ENCODE measurements around the gene ADAMTSL3. TPM values are rescaled to one million over a fixed set of nuclear protein-coding genes. Genes with fewer than 3 reads are reported as not detected.
"Not testable (repeated sequence)": the region's sequence is repeated elsewhere in the genome, so short reads cannot be mapped to it uniquely, and the experiment has no call there.

The ADAMTSL3 gene
- total RNA-seq, 1 donor from 2014 or later = 43.3 TPM

DNA sequence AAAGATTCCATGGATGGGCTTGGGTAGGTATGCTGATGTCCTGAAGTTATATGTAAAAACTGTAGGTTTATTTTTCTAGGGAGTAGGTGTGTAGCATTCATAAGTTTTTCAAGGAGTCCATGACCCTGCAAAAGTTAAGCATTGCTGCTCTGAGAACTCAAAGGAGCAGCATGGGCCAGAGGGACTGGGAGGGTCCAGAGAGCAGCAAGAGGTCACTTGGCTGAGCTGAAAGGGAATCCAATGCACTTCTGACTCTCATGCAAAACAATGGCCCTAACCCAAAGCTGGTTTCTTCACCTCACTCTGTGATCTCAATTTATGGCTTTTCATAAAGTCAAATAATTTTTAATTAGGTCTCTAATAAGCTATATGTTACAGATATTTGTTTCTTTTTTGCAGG, 383.4 kb downstream of the ADAMTSL3 start:
- Histone ChIP-seq H3K4me3 (ENCODE audit: low read length in 3 of 3) (no peak overlapping the region), H3K27ac (ENCODE audit: low read depth, low read length) (no peak overlapping the region), H3K9ac (ENCODE audit: low read depth in 1 of 3, low read length in 3 of 3) (no peak overlapping the region), H3K4me1 (ENCODE audit: control insufficient read depth in 3 of 3, insufficient read depth in 3 of 3, low read length in 3 of 3) (no peaks in the 10 kb centered on the region), H3K36me3 (ENCODE audit: control insufficient read depth in 3 of 3, insufficient read depth in 3 of 3, low read length in 3 of 3) (peaks cover 0 to 1% (median 0%) of the 10 kb centered on the region in 3 donors), H3K9me3 (ENCODE audit: control insufficient read depth in 3 of 3, low read length in 3 of 3) (no peaks in the 10 kb centered on the region), H3K27me3 (ENCODE audit: control insufficient read depth in 3 of 3, insufficient read depth in 3 of 3, low read length in 3 of 3) (no peaks in the 10 kb centered on the region)

DNA sequence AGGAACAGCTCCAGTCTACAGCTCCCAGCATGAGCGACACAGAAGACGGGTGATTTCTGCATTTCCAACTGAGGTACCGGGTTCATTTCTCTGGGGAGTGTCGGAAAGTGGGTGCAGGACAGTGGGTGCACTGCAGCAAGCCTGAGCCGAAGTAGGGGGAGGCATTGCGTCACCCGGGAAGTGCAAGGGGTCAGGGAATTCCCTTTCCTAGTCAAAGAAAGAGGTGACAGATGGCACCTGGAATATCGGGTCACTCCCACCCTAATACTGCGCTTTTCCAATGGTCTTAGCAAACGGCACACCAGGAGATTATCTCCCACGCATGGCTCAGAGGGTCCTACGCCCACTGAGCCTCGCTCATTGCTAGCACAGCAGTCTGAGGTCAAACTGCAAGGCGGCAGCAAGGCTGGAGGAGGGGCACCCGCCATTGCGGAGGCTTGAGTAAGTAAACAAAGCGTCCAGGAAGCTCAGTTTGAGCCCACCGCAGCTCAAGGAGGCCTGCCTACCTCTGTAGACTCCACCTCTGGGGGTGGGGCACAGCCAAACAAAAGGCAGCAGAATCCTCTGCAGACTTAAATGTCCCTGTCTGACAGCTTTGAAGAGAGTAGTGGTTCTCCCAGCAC, 388.6 kb downstream of the ADAMTSL3 start:
- not testable (repeated sequence) for H3K9me3 ChIP-seq (ENCODE audit: control insufficient read depth in 3 of 3, low read length in 3 of 3); H3K36me3 ChIP-seq (ENCODE audit: control insufficient read depth in 3 of 3, insufficient read depth in 3 of 3, low read length in 3 of 3); H3K4me1 ChIP-seq (ENCODE audit: control insufficient read depth in 3 of 3, insufficient read depth in 3 of 3, low read length in 3 of 3); H3K27ac ChIP-seq (ENCODE audit: low read depth, low read length); H3K27me3 ChIP-seq (ENCODE audit: control insufficient read depth in 3 of 3, insufficient read depth in 3 of 3, low read length in 3 of 3); H3K9ac ChIP-seq (ENCODE audit: low read depth in 1 of 3, low read length in 3 of 3); H3K4me3 ChIP-seq (ENCODE audit: low read length in 3 of 3)

DNA sequence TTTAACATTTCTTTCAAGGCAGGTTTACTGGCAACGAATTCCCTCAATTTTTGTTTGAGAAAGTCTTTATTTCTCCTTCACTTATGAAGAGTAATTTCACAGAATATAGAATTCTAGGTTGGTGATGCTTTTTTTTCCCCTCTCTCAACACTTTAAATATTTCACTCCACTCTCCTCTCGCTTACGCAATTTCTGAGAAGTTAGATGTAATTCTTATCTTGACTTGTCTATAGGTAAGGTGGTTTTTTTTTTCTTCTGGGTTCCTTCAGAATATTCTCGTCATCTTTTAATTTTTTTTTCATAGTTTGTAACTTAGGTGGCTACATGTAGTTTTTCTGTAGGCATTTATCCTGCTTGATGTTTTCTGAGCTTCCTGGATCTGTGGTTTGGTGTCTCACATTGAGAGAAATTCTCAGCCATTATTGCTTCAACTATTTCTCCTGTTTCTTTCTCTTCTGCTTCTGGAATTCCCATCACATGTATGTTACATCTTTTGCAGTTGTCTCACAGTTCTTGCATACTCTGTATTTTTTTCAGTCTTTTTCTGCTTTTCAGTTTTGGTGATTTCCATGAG, 392.2 kb downstream of the ADAMTSL3 start:
- Histone ChIP-seq H3K4me1 (ENCODE audit: control insufficient read depth in 3 of 3, insufficient read depth in 3 of 3, low read length in 3 of 3) (no peaks in the 10 kb centered on the region), H3K9ac (ENCODE audit: low read depth in 1 of 3, low read length in 3 of 3) (no peak overlapping the region), H3K27ac (ENCODE audit: low read depth, low read length) (no peak overlapping the region), H3K36me3 (ENCODE audit: control insufficient read depth in 3 of 3, insufficient read depth in 3 of 3, low read length in 3 of 3) (no peaks in the 10 kb centered on the region), H3K9me3 (ENCODE audit: control insufficient read depth in 3 of 3, low read length in 3 of 3) (peaks cover 0 to 4% (median 0%) of the 10 kb centered on the region in 3 donors), H3K27me3 (ENCODE audit: control insufficient read depth in 3 of 3, insufficient read depth in 3 of 3, low read length in 3 of 3) (no peaks in the 10 kb centered on the region), H3K4me3 (ENCODE audit: low read length in 3 of 3) (no peak overlapping the region)

DNA sequence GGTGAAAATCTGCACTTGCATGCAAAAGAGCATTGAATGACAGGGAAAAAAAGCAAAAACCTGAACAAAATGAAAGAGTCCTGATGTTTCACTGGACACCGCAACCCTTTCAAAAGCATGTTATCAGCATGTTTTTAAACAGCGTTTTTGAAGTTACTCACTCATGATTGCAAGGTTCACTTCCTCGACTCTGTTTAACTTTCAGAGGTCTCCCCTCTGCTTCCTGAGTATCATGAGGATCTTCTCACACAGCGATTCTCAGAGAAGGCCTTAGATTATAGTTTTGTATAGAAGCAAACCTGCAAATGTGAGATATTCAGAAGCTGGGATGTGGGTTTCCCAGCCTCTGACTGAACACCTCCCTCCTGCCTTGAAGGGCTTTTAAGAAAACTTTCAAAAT, 395.6 kb downstream of the ADAMTSL3 start:
- H3K27me3 ChIP-seq (ENCODE audit: control insufficient read depth in 3 of 3, insufficient read depth in 3 of 3, low read length in 3 of 3); H3K9me3 ChIP-seq (ENCODE audit: control insufficient read depth in 3 of 3, low read length in 3 of 3); H3K27ac ChIP-seq (ENCODE audit: low read depth, low read length); H3K36me3 ChIP-seq (ENCODE audit: control insufficient read depth in 3 of 3, insufficient read depth in 3 of 3, low read length in 3 of 3); H3K4me3 ChIP-seq (ENCODE audit: low read length in 3 of 3); H3K4me1 ChIP-seq (ENCODE audit: control insufficient read depth in 3 of 3, insufficient read depth in 3 of 3, low read length in 3 of 3); H3K9ac ChIP-seq (ENCODE audit: low read depth in 1 of 3, low read length in 3 of 3): not testable (repeated sequence)

DNA sequence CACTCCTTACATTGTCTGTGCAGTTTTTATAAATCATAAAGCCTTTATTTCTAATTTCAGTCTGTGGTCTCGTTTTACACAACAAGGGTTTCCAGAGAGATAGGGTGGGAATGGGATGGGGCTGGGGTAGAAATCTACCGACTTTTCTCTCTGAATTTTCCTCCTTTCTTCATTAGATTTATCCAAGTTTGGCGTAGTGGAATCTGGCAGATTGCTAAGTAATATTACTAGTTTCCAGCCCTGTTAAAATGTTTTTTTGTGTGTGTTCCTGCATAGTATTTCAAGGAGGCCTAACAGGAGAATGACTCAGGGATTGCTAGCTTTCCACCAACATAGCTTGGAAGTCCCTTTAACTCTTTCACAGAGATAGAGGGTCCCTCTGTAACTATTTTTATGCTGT, 396.2 kb downstream of the ADAMTSL3 start:
- Histone ChIP-seq H3K9me3 (ENCODE audit: control insufficient read depth in 3 of 3, low read length in 3 of 3) (peaks cover 0 to 4% (median 0%) of the 10 kb centered on the region in 3 donors), H3K4me3 (ENCODE audit: low read length in 3 of 3) (no peak overlapping the region), H3K27me3 (ENCODE audit: control insufficient read depth in 3 of 3, insufficient read depth in 3 of 3, low read length in 3 of 3) (no peaks in the 10 kb centered on the region), H3K27ac (ENCODE audit: low read depth, low read length) (no peak overlapping the region), H3K9ac (ENCODE audit: low read depth in 1 of 3, low read length in 3 of 3) (no peak overlapping the region), H3K36me3 (ENCODE audit: control insufficient read depth in 3 of 3, insufficient read depth in 3 of 3, low read length in 3 of 3) (no peaks in the 10 kb centered on the region), H3K4me1 (ENCODE audit: control insufficient read depth in 3 of 3, insufficient read depth in 3 of 3, low read length in 3 of 3) (no peaks in the 10 kb centered on the region)

DNA sequence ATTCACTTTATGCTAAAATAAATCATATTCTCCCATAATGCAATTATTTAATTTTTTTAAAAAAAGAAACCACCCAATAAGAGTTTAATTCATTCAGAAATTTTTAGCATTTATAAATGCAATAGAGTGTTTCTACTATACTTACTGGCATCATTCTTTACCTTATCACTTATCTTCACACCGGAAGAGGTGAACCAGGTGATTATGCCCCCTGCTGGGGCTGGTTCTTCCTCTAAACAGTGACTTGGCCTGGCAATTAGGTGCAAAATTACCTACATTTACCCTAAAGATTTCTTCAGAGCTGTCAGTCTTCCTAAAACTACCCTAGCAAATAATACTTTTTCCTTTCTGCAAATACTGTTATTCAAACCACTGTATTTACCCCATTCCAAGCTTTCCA, 397.2 kb downstream of the ADAMTSL3 start:
- H3K27me3 ChIP-seq (ENCODE audit: control insufficient read depth in 3 of 3, insufficient read depth in 3 of 3, low read length in 3 of 3); H3K36me3 ChIP-seq (ENCODE audit: control insufficient read depth in 3 of 3, insufficient read depth in 3 of 3, low read length in 3 of 3); H3K9ac ChIP-seq (ENCODE audit: low read depth in 1 of 3, low read length in 3 of 3); H3K4me3 ChIP-seq (ENCODE audit: low read length in 3 of 3); H3K27ac ChIP-seq (ENCODE audit: low read depth, low read length); H3K9me3 ChIP-seq (ENCODE audit: control insufficient read depth in 3 of 3, low read length in 3 of 3); H3K4me1 ChIP-seq (ENCODE audit: control insufficient read depth in 3 of 3, insufficient read depth in 3 of 3, low read length in 3 of 3): not testable (repeated sequence)

DNA sequence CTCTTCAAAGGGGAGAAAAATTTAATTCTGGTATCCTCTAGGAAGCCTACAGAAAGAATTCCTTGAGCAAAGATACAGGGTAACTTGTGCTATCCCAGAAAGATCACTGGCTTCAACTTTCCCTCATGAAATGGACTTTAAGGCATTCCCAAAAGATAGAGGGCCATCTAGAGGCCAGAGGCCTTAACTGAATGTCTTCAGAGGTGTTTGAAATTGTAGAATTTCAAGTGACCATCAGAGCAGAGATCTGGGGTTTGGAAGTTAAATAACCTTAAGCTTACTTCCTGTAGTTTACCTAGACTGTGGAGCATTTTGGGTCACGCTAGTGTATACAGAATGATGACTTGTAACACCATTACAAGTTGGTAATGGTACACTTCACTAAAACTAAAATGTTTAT, 400.6 kb downstream of the ADAMTSL3 start:
- H3K4me3 ChIP-seq (ENCODE audit: low read length in 3 of 3); H3K9me3 ChIP-seq (ENCODE audit: control insufficient read depth in 3 of 3, low read length in 3 of 3); H3K4me1 ChIP-seq (ENCODE audit: control insufficient read depth in 3 of 3, insufficient read depth in 3 of 3, low read length in 3 of 3); H3K36me3 ChIP-seq (ENCODE audit: control insufficient read depth in 3 of 3, insufficient read depth in 3 of 3, low read length in 3 of 3); H3K27me3 ChIP-seq (ENCODE audit: control insufficient read depth in 3 of 3, insufficient read depth in 3 of 3, low read length in 3 of 3); H3K27ac ChIP-seq (ENCODE audit: low read depth, low read length); H3K9ac ChIP-seq (ENCODE audit: low read depth in 1 of 3, low read length in 3 of 3): not testable (repeated sequence)

DNA sequence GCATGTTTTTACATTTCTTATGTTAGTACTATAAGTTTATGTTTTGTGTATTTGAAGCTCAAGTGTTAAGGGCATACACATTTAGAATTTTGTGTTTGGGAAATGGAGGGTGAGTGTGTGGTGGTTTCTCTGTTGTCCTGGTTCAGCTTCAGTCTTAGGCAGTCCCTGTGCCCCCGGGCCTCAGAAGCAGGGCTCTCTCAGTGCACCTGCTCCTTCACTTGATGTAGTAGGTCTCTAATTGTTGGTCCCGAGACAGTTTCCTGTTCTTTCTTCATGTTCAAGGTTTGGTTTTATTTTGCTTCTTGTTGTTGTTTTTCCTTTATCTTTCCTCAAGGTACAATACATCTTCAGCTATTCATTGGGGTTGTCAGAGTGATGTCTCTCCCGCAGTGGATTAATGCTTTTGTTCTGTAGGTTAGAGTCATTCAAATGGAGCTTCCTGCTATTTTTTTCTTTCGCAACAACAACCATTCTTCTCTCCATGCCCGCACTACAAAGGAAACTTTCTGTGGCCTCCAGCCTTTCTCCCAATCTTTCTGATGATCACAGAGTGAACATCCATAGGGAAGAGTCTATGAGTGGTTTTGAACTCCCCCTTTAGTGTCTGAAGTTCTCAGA, 403.9 kb downstream of the ADAMTSL3 start:
- Histone ChIP-seq H3K4me3 (ENCODE audit: low read length in 3 of 3) (no peak overlapping the region), H3K9me3 (ENCODE audit: control insufficient read depth in 3 of 3, low read length in 3 of 3) (peaks cover 0 to 8% (median 0%) of the 10 kb centered on the region in 3 donors), H3K27ac (ENCODE audit: low read depth, low read length) (no peak overlapping the region), H3K4me1 (ENCODE audit: control insufficient read depth in 3 of 3, insufficient read depth in 3 of 3, low read length in 3 of 3) (no peaks in the 10 kb centered on the region), H3K36me3 (ENCODE audit: control insufficient read depth in 3 of 3, insufficient read depth in 3 of 3, low read length in 3 of 3) (no peaks in the 10 kb centered on the region), H3K9ac (ENCODE audit: low read depth in 1 of 3, low read length in 3 of 3) (no peak overlapping the region), H3K27me3 (ENCODE audit: control insufficient read depth in 3 of 3, insufficient read depth in 3 of 3, low read length in 3 of 3) (no peaks in the 10 kb centered on the region)

DNA sequence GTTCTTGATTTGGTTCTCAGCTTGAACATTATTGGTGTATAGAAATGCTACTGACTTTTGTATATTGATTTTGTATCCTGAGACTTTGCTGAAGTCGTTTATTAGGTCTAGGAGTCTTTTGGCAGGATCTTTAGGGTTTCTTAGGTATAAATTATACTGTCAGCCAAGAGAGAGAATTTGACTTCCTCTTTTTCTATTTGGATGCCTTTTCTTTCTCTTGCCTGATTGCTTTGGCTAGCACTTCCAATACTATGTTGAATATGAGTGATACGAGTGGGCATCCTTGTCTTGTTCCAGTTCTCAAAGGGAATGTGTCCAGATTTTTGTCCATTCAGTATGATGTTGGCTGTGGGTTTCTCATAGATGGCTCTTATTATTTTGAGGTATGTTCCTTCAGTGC, 409.8 kb downstream of the ADAMTSL3 start:
- H3K9ac ChIP-seq (ENCODE audit: low read depth in 1 of 3, low read length in 3 of 3); H3K27me3 ChIP-seq (ENCODE audit: control insufficient read depth in 3 of 3, insufficient read depth in 3 of 3, low read length in 3 of 3); H3K36me3 ChIP-seq (ENCODE audit: control insufficient read depth in 3 of 3, insufficient read depth in 3 of 3, low read length in 3 of 3); H3K27ac ChIP-seq (ENCODE audit: low read depth, low read length); H3K4me3 ChIP-seq (ENCODE audit: low read length in 3 of 3); H3K9me3 ChIP-seq (ENCODE audit: control insufficient read depth in 3 of 3, low read length in 3 of 3); H3K4me1 ChIP-seq (ENCODE audit: control insufficient read depth in 3 of 3, insufficient read depth in 3 of 3, low read length in 3 of 3): not testable (repeated sequence)

DNA sequence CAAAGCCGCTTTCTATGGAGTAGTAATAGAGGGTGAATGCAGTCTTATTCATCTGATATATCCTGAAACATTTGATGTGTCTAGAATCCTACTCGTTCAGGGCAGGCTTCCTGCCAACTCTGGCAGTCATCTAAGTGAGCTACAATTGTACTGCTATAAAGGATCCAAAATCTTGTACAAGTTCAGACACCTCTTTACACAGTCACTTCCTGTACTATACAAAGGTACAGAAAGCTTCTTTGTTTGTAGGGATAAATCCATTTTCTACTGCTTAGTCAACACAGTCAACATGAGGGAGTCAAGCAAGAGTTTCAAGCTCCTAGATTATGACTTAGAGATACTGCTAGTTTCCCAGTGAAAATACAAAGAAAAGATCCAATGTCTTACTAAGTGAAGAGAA, 414.8 kb downstream of the ADAMTSL3 start:
- not testable (repeated sequence) for H3K9me3 ChIP-seq (ENCODE audit: control insufficient read depth in 3 of 3, low read length in 3 of 3); H3K27me3 ChIP-seq (ENCODE audit: control insufficient read depth in 3 of 3, insufficient read depth in 3 of 3, low read length in 3 of 3); H3K4me1 ChIP-seq (ENCODE audit: control insufficient read depth in 3 of 3, insufficient read depth in 3 of 3, low read length in 3 of 3); H3K36me3 ChIP-seq (ENCODE audit: control insufficient read depth in 3 of 3, insufficient read depth in 3 of 3, low read length in 3 of 3); H3K4me3 ChIP-seq (ENCODE audit: low read length in 3 of 3); H3K27ac ChIP-seq (ENCODE audit: low read depth, low read length); H3K9ac ChIP-seq (ENCODE audit: low read depth in 1 of 3, low read length in 3 of 3)

Data from skeletal muscle tissue (tissue), 4 donors.